Duodenal mucosa (tissue), 2 donors: ENCODE measurements around the gene FBL.
A peak's percentile ranks its signal among the peaks of the same experiment; 100 is the strongest.
"Not testable (repeated sequence)": the region's sequence is repeated elsewhere in the genome, so short reads cannot be mapped to it uniquely, and the experiment has no call there.

Source experiments
- H3K27ac ChIP-seq: one replicate; pipeline ENCODE4 v1.7.0; 2013; ENCODE audit warnings: low read depth, low read length
- H3K27me3 ChIP-seq, 2 donors: one replicate each; pipeline ENCODE4 v1.7.0; 2013; ENCODE audit warnings: low read length in 2 of 2, control low read depth in 1 of 2; ENCODE audit not compliant: insufficient read depth in 2 of 2, control insufficient read depth in 1 of 2
- H3K36me3 ChIP-seq, 2 donors: one replicate each; pipeline ENCODE4 v1.7.0; 2013; ENCODE audit warnings: low read length in 2 of 2, control low read depth in 1 of 2; ENCODE audit not compliant: insufficient read depth in 2 of 2, control insufficient read depth in 1 of 2
- H3K4me1 ChIP-seq, 2 donors: one replicate each; pipeline ENCODE4 v1.7.0; 2013; ENCODE audit warnings: low read length in 2 of 2, control low read depth in 1 of 2; ENCODE audit not compliant: insufficient read depth in 2 of 2, control insufficient read depth in 1 of 2
- H3K4me3 ChIP-seq, 2 donors: one replicate each; pipeline ENCODE4 v1.7.0; 2013; ENCODE audit warnings: low read length in 2 of 2, low read depth in 1 of 2
- H3K9ac ChIP-seq, 2 donors: one replicate each; pipeline ENCODE4 v1.7.0; 2013; ENCODE audit warnings: low read length in 2 of 2, low read depth in 1 of 2
- H3K9me3 ChIP-seq, 2 donors: one replicate each; pipeline ENCODE4 v1.7.0; 2013; ENCODE audit warnings: low read length in 2 of 2, control low read depth in 1 of 2; ENCODE audit not compliant: control insufficient read depth in 1 of 2

FBL gene

DNA sequence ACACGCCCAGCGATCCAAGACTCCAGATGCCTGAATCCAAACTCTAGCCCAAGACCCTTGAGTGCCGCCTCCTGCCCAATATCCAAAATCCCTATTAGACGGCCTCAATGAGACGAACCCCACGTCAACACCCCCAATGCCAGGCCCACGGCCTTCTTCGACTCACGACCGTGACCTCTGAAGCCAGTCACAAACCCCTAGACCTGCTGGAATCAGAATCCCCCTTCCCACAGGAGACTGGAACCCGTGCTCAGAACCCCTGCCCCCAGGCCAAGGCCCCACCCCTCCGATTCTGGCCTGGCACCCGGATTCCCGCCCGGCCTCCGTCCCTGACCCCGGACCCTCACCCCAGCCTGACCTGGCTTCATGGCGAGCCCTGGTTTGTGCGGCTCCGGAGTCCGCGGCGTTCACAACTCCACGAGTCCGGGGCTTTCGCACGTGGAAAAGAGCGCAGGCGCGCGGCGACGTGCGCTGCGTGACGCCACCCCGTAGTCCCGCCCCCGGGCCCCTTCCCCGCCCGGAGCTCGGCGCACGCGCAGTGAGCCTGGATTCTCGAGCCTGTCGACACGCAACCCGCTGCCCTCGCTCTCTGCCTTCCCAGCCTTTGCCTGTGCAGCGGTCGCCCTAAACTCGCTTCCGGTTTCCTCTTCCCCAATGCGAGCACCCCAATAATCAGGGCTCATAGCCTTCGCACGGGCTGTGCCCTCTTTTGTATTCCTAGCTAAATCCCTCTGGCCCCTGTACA, at the start of gene FBL:
TSS of gene FBL (minus strand) at position 447 of the 745 bp plus-strand sequence. CDS start at position 368, 79 bp downstream.
- Histone ChIP-seq H3K36me3 (no peaks in the 10 kb centered on the region), H3K27me3 (no peaks in the 10 kb centered on the region), H3K4me3 (peak within 1 kb of the TSS; percentile 87 to 93), H3K4me1 (peaks cover 35 to 41% of the 10 kb centered on the region in 2 donors), H3K9ac (peak within 1 kb of the TSS; percentile 91 to 98), H3K9me3 (no peaks in the 10 kb centered on the region), H3K27ac (peak within 1 kb of the TSS; percentile 84)

DNA sequence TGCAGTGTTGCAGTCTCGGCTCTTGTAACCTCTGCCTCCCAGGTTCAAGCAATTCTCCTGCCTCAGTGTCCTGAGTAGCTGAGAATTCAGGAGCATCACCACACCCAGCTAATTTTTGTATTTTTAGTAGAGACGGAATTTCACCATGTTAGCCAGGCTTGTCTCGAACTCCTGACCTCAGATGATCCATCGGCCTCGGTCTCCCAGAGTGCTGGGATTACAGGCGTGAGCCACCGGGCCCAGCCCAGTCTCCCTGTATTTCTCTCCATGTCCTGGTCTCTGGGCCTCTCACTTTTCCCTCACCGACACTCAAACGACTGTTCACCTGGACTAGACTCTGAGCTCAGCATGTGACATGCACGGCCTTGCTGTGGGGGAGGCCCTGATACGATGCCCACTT, 48.9 kb upstream of the FBL start:
- H3K27me3 ChIP-seq, H3K27ac ChIP-seq, H3K9ac ChIP-seq, H3K36me3 ChIP-seq, H3K9me3 ChIP-seq, H3K4me1 ChIP-seq, H3K4me3 ChIP-seq: not testable (repeated sequence)

DNA sequence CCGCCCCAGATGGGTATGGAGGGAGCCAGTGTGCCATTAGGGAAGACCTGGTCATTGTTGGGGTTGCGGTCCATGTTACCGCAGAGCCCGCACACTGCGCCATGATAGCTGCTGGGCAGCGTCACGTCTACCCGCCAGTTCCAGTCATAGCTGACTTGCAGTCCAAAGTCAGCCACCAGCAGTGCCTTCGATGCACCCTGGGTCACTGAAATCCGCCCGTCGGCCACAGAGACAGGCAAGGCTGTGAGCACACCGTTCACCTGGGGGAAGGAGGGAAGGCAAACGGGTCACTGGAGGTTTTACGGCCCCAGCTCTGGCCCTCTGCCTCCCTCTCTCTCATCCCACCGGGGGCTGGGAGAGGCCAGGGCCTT, 48.0 kb upstream of the FBL start:
- H3K9ac ChIP-seq, H3K4me3 ChIP-seq, H3K9me3 ChIP-seq, H3K36me3 ChIP-seq, H3K4me1 ChIP-seq, H3K27me3 ChIP-seq, H3K27ac ChIP-seq: not testable (repeated sequence)

DNA sequence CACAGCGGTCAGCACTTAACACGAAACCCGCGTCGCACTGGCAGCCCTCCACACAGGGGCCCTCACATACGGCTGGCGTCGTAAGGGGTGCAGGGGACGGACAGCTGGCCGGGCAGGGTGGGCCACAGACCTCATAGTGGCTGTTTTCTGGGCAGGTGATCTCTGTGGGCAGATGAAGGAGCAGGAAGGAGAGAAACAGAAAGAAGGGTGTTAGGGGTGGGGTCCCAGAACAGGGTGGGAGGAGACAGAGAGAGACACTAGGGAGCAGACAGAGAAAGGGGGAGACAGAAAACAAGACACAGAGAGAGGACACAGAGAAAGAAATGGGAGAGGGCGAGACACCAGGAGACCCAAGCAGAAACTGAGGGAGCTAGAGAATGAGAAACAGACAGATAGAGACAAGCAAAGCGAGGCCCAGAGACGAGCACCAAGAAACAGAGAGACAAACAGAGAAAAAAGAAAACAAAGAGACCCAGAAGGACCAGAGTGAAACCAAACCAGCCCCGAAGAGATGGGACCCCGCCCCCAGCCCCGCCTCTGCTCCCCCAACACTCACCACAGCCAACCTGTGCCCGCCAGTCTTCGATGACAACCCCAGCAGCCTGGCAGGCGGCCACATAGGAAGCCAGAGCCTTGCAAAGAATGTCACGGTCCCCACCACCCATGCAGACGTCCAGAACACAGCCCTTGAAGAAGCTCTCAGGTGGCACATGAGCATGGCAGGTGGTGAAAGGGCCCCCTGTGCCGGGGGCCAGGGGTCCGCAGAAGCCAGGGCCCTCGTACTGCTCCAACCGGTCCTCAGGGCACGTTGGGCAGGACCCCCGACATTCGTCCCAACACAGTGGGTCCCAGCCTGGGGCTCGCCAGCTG, 47.4 kb upstream of the FBL start:
- H3K27ac ChIP-seq, H3K4me1 ChIP-seq, H3K4me3 ChIP-seq, H3K27me3 ChIP-seq, H3K9me3 ChIP-seq, H3K9ac ChIP-seq, H3K36me3 ChIP-seq: not testable (repeated sequence)

DNA sequence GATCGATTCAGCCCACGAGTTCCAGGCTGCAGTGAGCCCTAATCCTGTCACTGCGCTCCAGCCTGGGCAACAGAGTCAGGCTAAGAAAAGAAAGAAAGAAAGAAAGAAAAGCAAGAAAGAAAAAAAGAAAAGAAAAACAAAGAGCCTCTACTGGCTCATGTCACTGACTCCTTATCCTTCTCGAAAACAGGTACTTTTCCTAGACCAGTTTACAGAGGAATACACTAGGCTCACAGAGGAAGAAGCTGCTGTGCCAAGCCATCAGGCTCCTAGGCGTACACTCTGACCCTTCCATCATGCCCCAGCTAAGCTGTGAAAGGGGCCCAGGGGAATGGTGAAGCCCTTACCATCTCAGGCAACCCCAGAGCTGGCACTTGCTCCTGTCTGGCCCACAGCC, 46.3 kb upstream of the FBL start:
- not testable (repeated sequence) for H3K9ac ChIP-seq

DNA sequence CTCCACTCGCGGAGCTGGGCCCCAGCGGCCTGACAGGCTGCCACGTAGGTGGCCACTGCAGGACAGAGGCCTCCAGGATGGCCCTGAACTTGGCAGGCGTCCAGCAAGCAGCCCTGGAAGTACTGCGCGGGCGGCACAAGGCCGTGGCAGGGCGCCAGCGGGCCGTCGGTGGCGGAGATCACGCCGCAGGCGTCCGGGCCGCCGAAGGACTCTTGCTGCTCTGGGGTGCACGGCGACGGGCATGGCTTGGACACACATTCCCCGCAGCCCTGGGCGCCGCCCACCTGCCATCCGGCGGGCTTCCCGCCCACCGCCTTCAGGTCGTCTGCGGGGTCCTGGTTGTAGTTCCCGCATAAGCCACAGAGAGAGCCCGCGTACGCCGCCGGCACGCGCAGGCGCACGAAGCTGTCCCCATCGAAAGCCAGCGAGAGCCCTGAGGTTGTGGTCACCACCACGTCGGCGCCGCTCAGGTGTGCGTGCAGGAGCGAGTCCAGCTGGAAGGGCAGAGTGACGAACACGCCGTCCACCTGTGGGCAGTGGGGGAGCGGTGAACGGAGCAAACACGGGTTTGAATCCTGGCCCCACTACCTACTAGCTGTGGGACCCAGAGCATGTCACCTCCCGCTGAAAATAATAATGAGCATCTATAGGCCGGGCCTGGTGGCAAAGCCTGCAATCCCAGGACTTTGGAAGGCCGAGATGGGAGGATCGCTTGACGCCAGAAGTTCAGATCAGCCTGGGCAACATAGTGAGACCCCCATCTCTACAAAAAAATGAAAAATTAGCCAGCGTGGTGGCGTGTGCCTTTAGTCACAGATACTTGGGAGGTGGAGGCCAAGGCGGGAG, 45.7 kb upstream of the FBL start:
- H3K27ac ChIP-seq, H3K9me3 ChIP-seq, H3K9ac ChIP-seq, H3K4me1 ChIP-seq, H3K36me3 ChIP-seq, H3K27me3 ChIP-seq: not testable (repeated sequence)
- H3K4me3 ChIP-seq: peak overlapping the region in 1 of 2 donors; percentile 32

More for the DNA sequence above, 46.3 kb upstream of the FBL start:
- H3K4me3 ChIP-seq, H3K36me3 ChIP-seq, H3K4me1 ChIP-seq, H3K27me3 ChIP-seq, H3K9me3 ChIP-seq, H3K27ac ChIP-seq: not testable (repeated sequence)

DNA sequence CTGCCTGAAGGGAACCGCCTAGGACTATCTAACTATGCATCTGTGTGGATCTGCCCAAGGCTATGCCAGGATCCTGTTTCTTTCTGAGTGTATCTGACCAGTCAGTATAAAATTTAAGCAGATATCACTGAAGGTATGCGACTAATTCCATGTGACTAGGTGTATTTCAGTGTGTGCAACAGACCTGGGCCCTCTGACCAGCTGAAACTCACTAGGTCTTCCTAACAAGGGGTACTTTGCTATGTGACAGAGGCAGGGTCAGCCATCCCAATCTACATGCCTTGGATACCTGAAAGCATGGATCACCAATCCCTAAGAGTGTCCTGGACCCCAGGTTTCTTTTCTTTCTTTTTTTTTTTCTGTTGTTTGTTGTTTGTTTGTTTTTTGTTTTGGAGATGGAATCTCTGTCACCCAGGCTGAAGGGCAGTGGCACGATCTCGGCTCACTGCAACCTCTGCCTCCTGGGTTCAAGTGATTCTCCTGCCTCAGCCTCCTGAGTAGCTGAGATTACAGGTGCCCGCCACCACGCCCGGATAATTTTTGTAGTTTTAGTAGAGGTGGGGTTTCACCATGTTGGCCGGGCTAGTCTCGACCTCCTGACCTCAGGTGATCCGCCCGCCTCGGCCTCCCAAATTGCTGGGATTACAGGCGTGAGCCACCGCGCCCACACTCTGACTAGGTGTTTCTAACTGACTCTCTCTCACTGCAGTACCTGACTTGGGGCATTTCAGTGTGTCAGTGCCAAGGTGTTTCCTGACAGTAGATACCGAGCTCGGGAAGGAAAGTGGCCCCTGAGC, 44.8 kb upstream of the FBL start:
- Histone ChIP-seq H3K27me3 (peaks cover 0 to 6% of the 10 kb centered on the region in 2 donors), H3K9me3 (no peaks in the 10 kb centered on the region), H3K9ac (no peak overlapping the region), H3K27ac (no peak overlapping the region), H3K4me1 (no peaks in the 10 kb centered on the region), H3K36me3 (no peaks in the 10 kb centered on the region), H3K4me3 (no peak overlapping the region)

DNA sequence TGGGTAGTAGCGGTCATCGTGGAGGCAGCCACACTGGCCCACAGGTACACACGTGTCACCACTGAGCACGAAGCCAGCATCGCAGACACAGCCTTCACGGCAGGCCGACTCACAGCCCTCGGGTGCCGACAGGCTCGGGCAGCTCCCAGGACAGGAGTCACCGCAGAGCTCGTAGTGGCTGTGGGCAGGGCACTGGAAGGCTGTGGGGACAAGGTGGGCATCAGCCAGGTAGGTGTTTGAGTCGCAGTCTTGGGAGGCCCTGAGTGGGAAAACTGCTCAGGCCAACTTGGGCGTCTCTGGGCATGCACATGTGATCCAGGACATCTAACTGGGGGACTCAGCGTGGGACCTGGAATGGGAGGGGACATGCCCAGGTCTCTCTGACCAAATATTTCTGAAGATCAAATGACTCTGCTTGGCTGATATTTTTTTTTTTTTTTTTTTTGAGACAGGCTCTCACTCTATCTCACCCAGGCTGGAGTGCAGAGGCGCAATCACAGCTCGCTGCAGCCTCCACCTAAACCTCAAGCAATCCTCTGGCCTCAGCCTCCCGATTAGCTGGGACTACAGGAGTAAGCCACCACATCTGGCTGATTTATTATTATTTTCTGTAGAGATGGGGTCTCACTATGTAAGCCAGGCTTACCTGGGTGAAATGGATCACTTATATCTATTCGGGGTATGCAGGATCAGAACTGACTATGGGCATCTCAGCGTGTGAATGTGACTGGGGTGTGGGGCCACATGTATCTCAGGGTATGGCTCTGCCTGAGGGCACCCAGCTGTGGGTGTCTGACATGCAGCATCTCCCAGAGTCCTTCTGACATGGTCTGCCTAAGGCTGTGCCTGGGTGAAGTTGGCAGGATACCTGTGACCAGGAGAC, 43.9 kb upstream of the FBL start:
- H3K27me3 ChIP-seq, H3K9me3 ChIP-seq, H3K4me1 ChIP-seq, H3K27ac ChIP-seq, H3K9ac ChIP-seq, H3K4me3 ChIP-seq, H3K36me3 ChIP-seq: not testable (repeated sequence)

DNA sequence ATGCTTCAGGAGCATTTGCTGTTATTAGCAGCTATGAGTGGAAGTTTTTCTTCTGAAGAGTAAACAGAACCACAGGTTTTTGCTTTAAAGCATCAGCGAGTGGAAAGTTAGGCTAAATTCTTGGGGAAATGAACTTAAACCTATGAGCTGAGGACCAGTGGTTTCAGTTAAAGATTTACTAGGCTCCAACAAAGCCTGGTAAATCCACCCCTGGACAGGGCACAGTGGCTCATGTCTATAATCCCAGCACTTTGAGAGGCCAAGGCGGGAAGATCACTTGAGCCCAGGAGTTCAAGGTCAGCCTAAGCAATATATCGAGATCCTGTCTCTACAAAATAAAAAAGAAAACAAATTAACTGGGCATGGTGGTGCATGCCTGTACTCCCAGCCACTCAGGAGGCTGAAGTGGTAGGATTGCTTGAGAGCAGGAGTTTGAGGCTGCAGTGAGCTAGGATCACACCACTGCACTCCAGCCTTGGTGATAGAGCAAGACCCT, 41.3 kb upstream of the FBL start:
- not testable (repeated sequence) for H3K9me3 ChIP-seq, H3K27ac ChIP-seq, H3K36me3 ChIP-seq, H3K27me3 ChIP-seq, H3K4me1 ChIP-seq, H3K9ac ChIP-seq, H3K4me3 ChIP-seq
